ENCODE measurements around the gene NTF3. TPM values are rescaled to one million over a fixed set of nuclear protein-coding genes. Genes with fewer than 3 reads are reported as not detected.

Gene NTF3
- total RNA-seq, 4 donors from 2014 or later, result 0.18 to 0.23 TPM; not detected in 2

DNA sequence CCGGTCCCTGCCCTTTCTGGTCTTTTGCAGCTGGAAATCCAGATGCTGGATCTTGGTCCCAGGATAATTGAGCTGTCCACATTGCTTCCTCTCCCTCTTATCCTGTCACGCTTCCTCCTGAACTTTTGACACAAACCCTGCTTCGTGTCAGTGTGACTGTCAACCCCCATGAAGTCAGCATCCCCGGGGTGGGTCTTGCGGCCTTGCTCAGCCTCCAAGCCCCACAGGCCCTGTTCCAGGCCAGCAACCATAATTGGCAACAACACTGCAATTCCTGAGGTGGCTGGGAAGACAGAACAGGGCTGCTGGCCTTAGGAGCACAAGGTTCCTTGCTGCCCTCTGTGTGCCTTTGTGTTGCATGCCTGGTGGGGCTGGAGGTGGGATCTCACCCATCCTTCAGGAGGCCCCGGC is 74.9 kb downstream of the NTF3 start:
- ATAC-seq (peak in 1 of 2 donors; percentile 14), DNase-seq (peak in 1 of 2 donors; percentile 46)
- no peak for TF ChIP-seq POLR2A (IDR thresholded peaks at IDR 0.05)
- TF ChIP-seq, protein P1, sequence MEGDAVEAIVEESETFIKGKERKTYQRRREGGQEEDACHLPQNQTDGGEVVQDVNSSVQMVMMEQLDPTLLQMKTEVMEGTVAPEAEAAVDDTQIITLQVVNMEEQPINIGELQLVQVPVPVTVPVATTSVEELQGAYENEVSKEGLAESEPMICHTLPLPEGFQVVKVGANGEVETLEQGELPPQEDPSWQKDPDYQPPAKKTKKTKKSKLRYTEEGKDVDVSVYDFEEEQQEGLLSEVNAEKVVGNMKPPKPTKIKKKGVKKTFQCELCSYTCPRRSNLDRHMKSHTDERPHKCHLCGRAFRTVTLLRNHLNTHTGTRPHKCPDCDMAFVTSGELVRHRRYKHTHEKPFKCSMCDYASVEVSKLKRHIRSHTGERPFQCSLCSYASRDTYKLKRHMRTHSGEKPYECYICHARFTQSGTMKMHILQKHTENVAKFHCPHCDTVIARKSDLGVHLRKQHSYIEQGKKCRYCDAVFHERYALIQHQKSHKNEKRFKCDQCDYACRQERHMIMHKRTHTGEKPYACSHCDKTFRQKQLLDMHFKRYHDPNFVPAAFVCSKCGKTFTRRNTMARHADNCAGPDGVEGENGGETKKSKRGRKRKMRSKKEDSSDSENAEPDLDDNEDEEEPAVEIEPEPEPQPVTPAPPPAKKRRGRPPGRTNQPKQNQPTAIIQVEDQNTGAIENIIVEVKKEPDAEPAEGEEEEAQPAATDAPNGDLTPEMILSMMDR (IDR thresholded peaks at IDR 0.05 in 4 of 5, conservative IDR thresholded peaks at IDR 0.05 in 1 of 5), result no peak
- intact Hi-C loops (cut with DNase I; ENCODE audit: low total_unique reads) (no loop called here), in situ Hi-C loops (cut with MboI; ENCODE audit: low sequenced_read_pairs in 4 of 4) (no loop called here)
- Histone ChIP-seq H3K36me3 (no peaks in the 10 kb centered on the region), H3K27me3 (peaks cover 0 to 4% (median 4%) of the 10 kb centered on the region in 3 donors), H3K27ac (no peak overlapping the region), H3K4me3 (no peak overlapping the region), H3K4me1 (peaks cover 0 to 5% of the 10 kb centered on the region in 2 donors), H3K9me3 (no peaks in the 10 kb centered on the region)

DNA sequence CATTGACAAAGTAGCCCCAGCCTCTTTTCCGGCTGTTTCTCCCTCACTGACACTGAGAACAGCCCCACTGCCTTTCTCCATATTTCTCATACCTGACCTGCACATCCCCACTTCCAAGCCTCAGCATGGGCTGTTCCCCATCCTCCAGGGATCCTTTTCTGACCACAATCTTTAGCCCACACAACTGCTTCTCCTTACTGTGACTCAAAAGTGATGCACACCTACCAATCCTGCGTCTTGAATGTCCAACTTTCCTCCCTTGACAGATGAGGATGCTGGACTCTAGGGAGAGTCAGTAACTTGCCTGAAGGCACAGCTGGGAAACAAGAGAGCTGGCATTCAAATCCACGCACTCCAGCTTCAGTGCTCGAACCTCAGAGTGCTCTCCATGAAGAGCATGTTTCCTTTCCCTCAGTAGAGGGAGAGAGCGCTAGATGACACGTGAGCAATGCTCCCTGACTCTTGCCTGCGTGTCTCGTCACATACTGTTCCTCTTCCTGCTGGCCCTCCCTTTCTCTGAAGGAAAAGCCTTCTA is 75.6 kb downstream of the NTF3 start:
- in situ Hi-C loops (cut with MboI; ENCODE audit: low sequenced_read_pairs in 4 of 4) (no loop called here), intact Hi-C loops (cut with DNase I; ENCODE audit: low total_unique reads) (no loop called here)
- DNase-seq (no peak), ATAC-seq (no peak)
- Histone ChIP-seq H3K4me3 (no peak overlapping the region), H3K27me3 (peaks cover 0 to 7% (median 4%) of the 10 kb centered on the region in 3 donors), H3K4me1 (peaks cover 0 to 6% of the 10 kb centered on the region in 2 donors), H3K9me3 (no peaks in the 10 kb centered on the region), H3K36me3 (no peaks in the 10 kb centered on the region), H3K27ac (no peak overlapping the region)
- TF ChIP-seq, protein P1 (IDR thresholded peaks at IDR 0.05 in 4 of 5, conservative IDR thresholded peaks at IDR 0.05 in 1 of 5), result no peak
- no peak for TF ChIP-seq POLR2A (IDR thresholded peaks at IDR 0.05)

DNA sequence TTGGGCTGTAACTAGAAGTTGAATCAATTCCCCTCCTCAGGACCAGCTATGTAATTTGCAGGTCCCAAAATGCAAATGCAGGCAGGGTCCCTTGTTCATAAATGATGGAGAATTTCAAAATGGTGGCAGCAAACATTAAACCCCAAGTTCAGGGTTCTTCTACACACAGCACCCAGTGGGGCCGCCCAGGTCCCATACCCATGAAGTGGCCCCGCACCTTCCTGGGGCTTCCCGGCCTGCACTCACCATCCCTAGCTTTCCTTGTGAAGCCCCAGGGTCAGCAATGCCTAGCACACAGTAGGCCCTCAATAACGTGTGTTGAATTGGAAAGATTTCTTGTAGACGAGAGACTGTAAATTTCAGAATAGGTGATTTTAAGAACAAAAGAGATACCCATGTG is 76.0 kb downstream of the NTF3 start:
- Histone ChIP-seq H3K36me3 (no peaks in the 10 kb centered on the region), H3K4me3 (no peak overlapping the region), H3K4me1 (peaks cover 0 to 6% of the 10 kb centered on the region in 2 donors), H3K27me3 (peaks cover 0 to 7% (median 4%) of the 10 kb centered on the region in 3 donors), H3K27ac (no peak overlapping the region), H3K9me3 (no peaks in the 10 kb centered on the region)
- no peak for ATAC-seq
- no peak for DNase-seq
- in situ Hi-C loops (cut with MboI; ENCODE audit: low sequenced_read_pairs in 4 of 4) (no loop called here), intact Hi-C loops (cut with DNase I; ENCODE audit: low total_unique reads) (no loop called here)
- TF ChIP-seq, protein P1 (IDR thresholded peaks at IDR 0.05 in 4 of 5, conservative IDR thresholded peaks at IDR 0.05 in 1 of 5), result no peak
- TF ChIP-seq POLR2A (IDR thresholded peaks at IDR 0.05), result no peak

DNA sequence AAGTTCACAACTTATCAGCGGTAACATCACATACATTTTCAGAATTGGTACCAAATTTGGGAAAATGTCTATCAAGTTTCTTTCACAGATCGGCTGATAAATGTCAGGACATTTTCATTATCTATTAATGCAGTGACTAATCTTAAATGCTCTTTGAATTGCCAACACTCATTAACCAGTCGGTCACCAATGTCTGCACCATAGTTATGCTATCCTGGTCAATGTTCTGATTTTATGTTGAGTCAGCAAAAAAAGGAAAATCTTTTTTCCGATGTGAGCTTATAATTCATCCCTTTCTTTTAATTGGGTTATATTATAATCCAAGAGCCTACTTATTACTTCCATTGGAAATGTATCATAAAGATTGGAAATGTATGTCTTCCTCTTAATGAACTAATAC is 77.2 kb downstream of the NTF3 start:
- no peak overlapping the region for H3K4me3 ChIP-seq
- TF ChIP-seq, protein P1 (IDR thresholded peaks at IDR 0.05 in 4 of 5, conservative IDR thresholded peaks at IDR 0.05 in 1 of 5), result no peak
- no peak for TF ChIP-seq POLR2A (IDR thresholded peaks at IDR 0.05)
- peaks cover 0 to 7% (median 4%) of the 10 kb centered on the region in 3 donors for H3K27me3 ChIP-seq
- ATAC-seq (no peak), DNase-seq (no peak)
- no peaks in the 10 kb centered on the region for H3K9me3 ChIP-seq
- intact Hi-C loops (cut with DNase I; ENCODE audit: low total_unique reads) (no loop called here), in situ Hi-C loops (cut with MboI; ENCODE audit: low sequenced_read_pairs in 4 of 4) (no loop called here)
- peaks cover 0 to 6% of the 10 kb centered on the region in 2 donors for H3K4me1 ChIP-seq
- no peaks in the 10 kb centered on the region for H3K36me3 ChIP-seq
- H3K27ac ChIP-seq, result no peak overlapping the region

DNA sequence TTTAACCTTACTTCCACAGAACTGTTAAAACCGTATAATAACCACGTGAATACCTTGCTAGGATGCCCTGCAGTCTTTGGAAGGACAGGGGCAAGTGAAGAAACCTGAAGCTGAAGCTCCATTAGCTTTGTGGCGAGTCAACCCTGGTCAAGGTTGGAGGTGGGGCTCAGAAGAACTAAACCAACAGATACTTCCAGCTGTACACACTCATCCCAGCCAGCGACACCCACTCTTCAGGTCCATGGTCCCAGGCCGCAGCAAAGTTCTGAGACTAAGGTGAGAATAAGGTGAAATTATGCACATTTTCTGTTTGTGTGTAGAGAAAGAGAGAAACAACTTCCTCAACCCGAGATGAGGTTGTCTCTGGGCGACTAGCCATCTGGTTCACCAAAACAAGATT is 77.6 kb downstream of the NTF3 start:
- Histone ChIP-seq H3K4me1 (peaks cover 0 to 6% of the 10 kb centered on the region in 2 donors), H3K27ac (no peak overlapping the region), H3K36me3 (no peaks in the 10 kb centered on the region), H3K4me3 (no peak overlapping the region), H3K9me3 (no peaks in the 10 kb centered on the region), H3K27me3 (peaks cover 0 to 7% (median 4%) of the 10 kb centered on the region in 3 donors)
- TF ChIP-seq, protein P1 (IDR thresholded peaks at IDR 0.05 in 4 of 5, conservative IDR thresholded peaks at IDR 0.05 in 1 of 5), result no peak
- TF ChIP-seq POLR2A (IDR thresholded peaks at IDR 0.05), result no peak
- intact Hi-C loops (cut with DNase I; ENCODE audit: low total_unique reads), result no loop called here
- in situ Hi-C loops (cut with MboI; ENCODE audit: low sequenced_read_pairs in 4 of 4), result no loop called here
- no peak for DNase-seq
- ATAC-seq, result no peak

All from gastrocnemius medialis (tissue), 4 donors.